Hippocampal formation (tissue), 2 donors: ENCODE measurements around the gene ATL2.
"Not testable (repeated sequence)": the region's sequence is repeated elsewhere in the genome, so short reads cannot be mapped to it uniquely, and the experiment has no call there.

Experiments used
- DNase-seq, 2 donors: peaks; one replicate each; lab custom pipeline; 2025; lab: John Stamatoyannopoulos, UW

The ATL2 gene

DNA sequence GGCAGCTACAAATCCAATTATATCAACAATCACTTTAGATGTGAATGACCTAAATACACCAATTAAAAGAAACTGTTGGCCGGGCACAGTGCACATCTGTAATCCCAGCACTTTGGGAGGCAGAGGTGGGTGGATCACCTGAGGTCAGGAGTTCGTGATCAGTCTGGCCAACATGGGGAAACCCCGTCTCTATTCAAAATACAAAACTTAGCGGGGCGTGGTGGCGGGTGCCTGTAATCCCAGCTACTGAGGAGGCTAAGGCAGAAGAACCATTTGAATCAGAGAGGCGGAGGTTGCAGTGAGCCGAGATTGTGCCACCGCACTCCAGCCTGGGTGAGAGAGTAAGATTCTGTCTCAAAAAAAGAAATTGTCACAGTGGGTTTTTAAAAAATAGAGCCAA lies 49.5 kb downstream of the ATL2 start:
- no peak for DNase-seq

- DNase-seq: no peak
These were observed 53.5 kb downstream of the ATL2 start for GRCh38 chr2:38323623-38324022.

DNA sequence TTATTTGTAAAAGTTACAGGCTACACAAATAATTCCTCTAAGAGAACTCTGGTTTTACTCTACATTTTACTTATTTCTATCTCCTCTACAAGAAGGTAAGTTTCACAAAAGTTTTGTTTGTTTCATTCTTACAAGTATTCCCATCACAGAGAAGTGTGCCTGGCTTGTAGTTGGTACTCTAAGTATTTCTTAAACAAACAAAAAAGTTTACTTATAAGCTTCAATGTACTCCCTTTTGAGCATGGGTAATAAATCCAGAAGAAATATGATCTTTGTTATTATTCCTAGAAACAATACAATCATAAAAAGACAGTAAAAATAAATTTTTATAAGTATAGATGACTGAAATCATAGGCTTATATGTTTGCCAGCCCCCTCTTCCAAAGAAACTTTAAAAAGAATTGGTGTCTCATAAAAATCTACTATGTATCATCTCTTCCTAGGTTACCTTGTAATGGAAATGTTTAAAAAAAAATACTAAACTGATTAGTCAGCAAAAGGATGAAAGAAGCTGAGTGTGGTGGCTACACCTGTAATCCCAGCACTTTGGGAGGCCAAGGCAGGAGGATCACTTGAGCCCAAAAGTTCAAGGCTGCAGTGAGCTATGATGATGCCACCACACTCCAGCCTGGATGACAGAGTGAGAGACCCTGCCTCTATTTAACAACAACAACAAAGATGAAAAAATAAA lies 54.7 kb downstream of the ATL2 start:
- DNase-seq: no peak

DNA sequence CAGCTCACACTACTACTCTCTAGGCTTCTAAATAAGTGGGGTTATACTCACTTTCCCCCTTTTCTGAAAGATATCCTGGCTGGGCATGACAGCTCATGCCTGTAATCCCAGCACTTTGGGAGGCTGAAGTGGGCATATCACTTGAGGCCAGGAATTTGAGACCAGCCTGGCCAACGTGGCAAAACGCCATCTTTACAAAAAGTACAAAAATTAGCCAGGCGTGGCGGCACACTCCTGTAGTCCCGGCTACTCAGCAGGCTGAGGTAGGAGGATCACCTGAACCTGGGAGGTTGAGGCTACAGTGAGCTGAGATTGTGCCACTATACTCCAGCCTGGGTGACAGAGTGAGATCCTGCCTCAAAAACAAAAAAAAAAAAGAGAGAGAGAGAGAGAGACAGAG lies 57.8 kb downstream of the ATL2 start:
- DNase-seq: not testable (repeated sequence)

- no peak for DNase-seq
These were observed 59.3 kb downstream of the ATL2 start for GRCh38 chr2:38317725-38318124.

DNA sequence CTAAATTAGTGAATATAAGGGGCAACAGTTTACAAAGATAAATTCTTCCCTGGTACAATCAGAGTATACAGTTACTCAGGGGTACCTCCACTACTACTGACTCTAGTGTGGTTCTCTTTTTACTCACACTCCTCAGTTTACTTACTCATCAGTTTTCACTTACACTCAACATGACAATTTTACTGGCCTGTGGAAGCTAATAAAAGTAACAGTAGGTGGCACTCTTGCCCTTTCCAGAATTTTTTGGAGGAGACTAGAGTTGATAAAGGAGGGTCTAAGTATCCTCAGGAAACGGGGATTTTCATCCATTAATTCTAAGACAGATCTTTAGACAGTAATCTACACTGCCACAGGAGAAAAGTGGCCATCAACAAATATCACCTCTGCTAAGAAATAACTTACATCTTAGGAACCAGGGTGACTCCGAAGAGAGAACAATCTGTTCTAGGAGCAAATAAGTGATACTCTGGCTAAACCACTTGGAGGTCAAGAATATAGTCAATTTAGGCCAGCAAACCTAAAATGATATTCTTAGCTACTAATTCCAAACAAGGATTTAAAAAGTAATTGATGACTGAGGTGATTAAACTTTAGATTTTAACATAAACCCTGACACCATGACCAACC lies 61.3 kb downstream of the ATL2 start:
- DNase-seq: peak in 1 of 2 donors; percentile 48

DNA sequence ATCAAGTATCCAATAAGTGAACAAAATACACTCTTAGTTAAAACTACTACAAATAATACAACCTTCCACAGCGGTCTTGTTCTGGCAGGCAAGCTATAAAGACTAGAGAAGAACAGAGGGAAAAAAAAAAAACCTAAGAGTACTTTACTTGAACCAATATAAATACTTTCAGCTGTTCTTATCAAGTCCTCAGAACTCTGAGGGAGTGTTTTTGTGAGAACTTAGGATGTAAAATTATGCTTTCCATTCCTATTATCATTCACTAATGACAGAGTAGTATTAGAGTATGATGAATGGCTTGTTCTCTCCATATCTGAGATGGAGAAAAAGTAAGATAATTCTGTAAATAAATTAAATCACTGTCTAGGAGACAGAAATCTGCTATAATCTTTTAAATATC lies 68.3 kb downstream of the ATL2 start:
- no peak for DNase-seq

DNA sequence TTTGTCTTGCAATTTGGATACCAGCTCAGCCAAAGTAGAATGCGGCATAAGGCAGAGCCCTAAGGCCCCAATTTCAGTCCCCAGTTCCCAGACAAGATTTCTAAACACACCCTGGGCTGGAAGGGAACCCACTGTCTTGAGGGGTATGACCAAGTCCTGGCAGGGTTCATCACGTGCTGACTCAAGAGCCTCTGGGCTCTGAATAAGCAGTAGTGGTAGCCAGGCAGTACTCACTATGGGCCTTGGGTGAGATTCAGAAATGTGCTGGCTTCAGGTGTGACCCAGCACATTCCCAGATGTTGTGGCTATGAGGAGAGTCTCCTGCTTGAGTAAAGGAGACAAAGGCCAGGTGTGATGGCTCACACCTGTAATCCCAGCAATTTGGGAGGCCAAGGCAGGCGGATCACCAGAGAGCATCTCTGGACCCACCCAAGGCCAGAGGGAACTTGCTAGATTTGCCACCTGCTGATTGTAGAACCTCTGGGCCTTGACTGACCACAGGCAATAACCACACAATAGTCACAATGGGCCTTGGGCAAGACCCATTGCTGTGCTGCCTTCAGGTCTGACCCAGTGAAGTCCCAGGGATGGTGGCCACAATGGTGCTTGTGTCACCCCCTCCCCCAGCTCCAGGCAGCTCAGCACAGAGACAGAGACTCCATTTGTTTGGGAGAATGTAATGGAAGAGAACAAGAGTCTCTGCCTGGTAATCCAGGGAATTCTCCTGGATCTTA lies 74.9 kb downstream of the ATL2 start:
- DNase-seq: no peak

GRCh38 chr2:38301340-38301968 lies 75.6 kb downstream of the ATL2 start:
- DNase-seq: no peak

- DNase-seq: no peak
These were observed 78.5 kb downstream of the ATL2 start for GRCh38 chr2:38298539-38298938.

GRCh38 chr2:38296197-38296780 lies 80.8 kb downstream of the ATL2 start:
- DNase-seq: no peak

DNA sequence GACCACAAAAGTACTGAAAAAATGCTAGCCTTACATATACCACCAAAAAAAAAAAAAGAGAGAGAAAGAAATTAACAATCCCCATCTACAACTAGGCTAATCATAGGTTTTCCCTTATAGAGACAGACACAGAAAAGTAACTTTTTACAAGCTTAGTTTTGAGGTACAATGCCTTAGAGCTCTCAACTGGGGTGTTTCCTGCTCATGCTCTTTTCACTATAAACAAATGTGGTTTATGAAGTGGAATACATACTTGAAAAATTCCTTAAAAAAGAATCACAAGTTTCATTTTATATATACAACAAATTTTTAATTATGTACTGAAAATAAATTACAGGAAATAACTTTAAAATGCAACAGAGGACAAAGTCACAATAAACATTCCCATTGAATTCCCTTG lies 82.5 kb downstream of the ATL2 start:
- DNase-seq: no peak

DNA sequence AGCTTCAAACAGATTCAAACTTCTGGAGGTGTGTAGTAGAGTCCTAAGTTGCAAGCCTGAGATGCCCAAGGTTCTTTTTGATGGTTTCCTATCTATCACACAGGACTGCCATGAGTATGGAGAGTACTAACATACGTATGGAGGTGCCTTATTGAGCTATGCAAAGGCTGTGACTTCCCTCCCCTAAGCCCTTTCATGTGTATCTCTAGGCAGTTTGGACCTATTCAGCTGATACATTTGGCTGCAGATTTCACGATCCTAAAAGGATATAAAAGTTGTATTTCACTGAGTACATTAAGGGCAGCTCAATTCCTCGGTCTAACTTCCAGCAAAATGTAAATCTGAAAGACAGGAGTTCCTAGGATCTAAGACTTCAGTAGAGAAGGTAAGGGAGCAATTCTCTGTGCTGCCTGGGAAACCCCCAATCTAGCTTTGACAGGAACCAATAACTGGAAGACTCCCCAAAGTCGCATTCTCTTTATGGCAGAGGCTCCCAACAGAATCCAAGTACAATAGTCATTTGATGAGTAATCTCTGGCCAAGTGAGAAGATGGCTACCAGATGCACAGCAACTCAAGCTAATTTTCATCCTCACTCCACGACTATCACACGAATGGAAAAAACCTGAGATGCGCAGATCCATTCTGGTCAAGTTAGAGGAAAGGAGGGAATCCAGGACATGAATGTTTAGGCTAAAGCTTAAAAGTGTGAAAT lies 83.8 kb downstream of the ATL2 start:
- DNase-seq: no peak

DNA sequence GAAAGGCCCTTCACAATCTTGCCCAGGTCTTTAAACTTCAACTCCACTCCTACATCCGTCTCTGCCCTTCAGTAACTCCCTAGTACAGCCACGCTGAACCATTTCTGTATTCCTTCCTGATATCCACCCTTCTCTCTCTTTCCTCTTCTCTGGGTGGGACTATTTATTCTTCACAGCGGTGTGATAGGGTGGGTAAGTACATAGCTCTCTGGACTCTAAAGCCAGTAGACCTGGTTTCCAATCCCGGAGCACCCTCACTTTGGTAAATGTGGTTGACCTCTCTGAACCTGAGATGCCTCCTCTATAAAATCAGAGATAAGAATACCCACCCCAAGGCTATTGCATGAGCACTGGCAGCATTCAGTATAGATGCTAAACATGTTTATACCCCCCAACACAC lies 86.7 kb downstream of the ATL2 start:
- no peak for DNase-seq

DNA sequence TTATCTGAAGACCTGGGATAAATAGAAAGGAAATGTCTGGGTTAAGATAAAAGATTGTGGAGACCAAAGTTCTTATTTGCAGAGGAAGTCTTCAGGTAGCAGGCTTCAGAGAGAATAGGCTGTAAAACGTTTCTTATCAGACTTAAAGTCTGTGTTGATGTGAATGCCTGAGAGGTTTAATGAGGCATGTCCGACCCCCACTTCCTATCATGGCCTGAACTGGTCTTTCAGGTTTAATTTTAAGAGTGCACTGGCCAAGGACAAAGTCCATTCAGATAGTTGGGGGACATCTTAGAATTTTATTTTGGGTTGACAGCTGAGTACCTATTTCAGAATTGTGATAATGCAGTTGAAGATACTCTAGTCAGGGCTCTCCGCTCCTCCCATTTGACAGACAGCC lies 92.1 kb downstream of the ATL2 start:
- no peak for DNase-seq

- no peak for DNase-seq
These were observed 95.9 kb downstream of the ATL2 start for GRCh38 chr2:38281095-38281742.

GRCh38 chr2:38279201-38279600 lies 97.9 kb downstream of the ATL2 start:
- no peak for DNase-seq

DNA sequence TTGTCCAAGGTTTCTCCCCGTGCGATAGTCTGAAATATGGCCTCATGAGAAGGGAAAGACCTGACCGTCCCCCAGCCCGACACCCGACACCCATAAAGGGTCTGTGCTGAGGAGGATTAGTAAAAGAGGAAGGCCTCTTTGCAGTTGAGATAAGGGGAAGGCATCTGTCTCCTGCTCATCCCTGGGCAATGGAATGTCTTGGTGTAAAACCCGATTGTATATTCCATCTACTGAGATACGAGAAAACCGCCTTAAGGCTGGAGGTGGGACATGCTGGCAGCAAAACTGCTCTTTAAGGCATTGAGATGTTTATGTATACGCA lies 99.0 kb downstream of the ATL2 start:
- not testable (repeated sequence) for DNase-seq

GRCh38 chr2:38277245-38278116 lies 99.6 kb downstream of the ATL2 start:
- no peak for DNase-seq
